Upper lobe of left lung (tissue), 6 donors: ENCODE data around the gene INPP4B. TPM values are rescaled to one million over a fixed set of nuclear protein-coding genes. Genes with fewer than 3 reads are reported as not detected.

Source experiments
- ATAC-seq, 2 donors: fragments of 200-7000 bp; cut with Tn5 transposase; one replicate each; pipeline ENCODE4 v1.9.1; 2022; ENCODE audit warnings: mild to moderate bottlenecking in 2 of 2, moderate library complexity in 2 of 2; ENCODE audit not compliant: low FRiP score in 2 of 2
- DNase-seq, 2 donors: peaks; one replicate each; pipeline ENCODE4 v3.0.0-alpha.2; 2019 to 2020
- H3K27ac ChIP-seq, 4 donors: fragments of 200-600 bp; sonication (generic); one replicate each; pipeline ENCODE4 v1.5.1; 2016 to 2019
- H3K27me3 ChIP-seq, 4 donors: fragments of 200-600 bp; sonication (generic); one replicate each; pipeline ENCODE4 v1.5.1; 2017 to 2019
- H3K36me3 ChIP-seq, 4 donors: fragments of 200-600 bp; sonication (generic); one replicate each; pipeline ENCODE4 v1.5.1; 2016 to 2019
- H3K4me1 ChIP-seq, 4 donors: fragments of 200-600 bp; sonication (generic); one replicate each; pipeline ENCODE4 v1.5.1; 2018 to 2019
- H3K4me3 ChIP-seq, 4 donors: fragments of 200-600 bp; sonication (generic); one replicate each; pipeline ENCODE4 v1.5.1; 2017 to 2019; ENCODE audit warnings: mild to moderate bottlenecking in 2 of 4, moderate library complexity in 1 of 4
- H3K9me3 ChIP-seq, 4 donors: fragments of 200-600 bp; sonication (generic); one replicate each; pipeline ENCODE4 v1.5.1; 2018 to 2019
- EP300 ChIP-seq, 4 donors: sonication (generic); formaldehyde crosslinking; IDR thresholded peaks; one replicate each; pipeline ENCODE4 v1.5.1; 2017; ENCODE audit warnings: antibody characterized with exemption in 4 of 4, control low read depth in 2 of 4
- POLR2A ChIP-seq, 4 donors: fragments of 450-650 bp; IDR thresholded peaks; one replicate each; pipeline ENCODE4 v1.5.1; 2016 to 2017; ENCODE audit warnings: antibody characterized with exemption in 4 of 4, mild to moderate bottlenecking in 2 of 4
- POLR2AphosphoS5 ChIP-seq, 2 donors: sonication (generic); formaldehyde crosslinking; IDR thresholded peaks; one replicate each; pipeline ENCODE4 v1.5.1; 2017; ENCODE audit warnings: antibody characterized with exemption in 2 of 2
- WGBS, 2 donors: methylation state at CpG; one replicate each; pipeline ENCODE4 v1.1.5; 2017 to 2018; 5-methylcytosine and 5-hydroxymethylcytosine counted together
- total RNA-seq, 6 donors: library from RNA; depleted of rRNA in 4 of 6; stranded (reverse); fragments of >200 nt in 4 of 6; gene quantifications; one replicate each; pipeline versions ENCODE4 v1.1.0 to v1.2.1, GENCODE V29; 2016 to 2021
- TF ChIP-seq, protein P1 (sequence below), 6 experiments: fragments of 450-650 bp in 4 of 6; fragments of 200-600 bp in 2 of 6; sonication (generic) in 2 of 6; IDR thresholded peaks; one replicate each; pipeline ENCODE4 v1.5.1; 2016 to 2019; ENCODE audit warnings: antibody characterized with exemption in 6 of 6
- donor health status: DM: no; HTN: no; CAD: no; lungs with moderate emphysema.
- donor health status: DM: no; HTN: yes; CAD: no; lungs with severe emphysema.

INPP4B gene
- total RNA-seq, 6 donors from 2014 or later = 4.7 to 31.4 (median 10.4) TPM

DNA sequence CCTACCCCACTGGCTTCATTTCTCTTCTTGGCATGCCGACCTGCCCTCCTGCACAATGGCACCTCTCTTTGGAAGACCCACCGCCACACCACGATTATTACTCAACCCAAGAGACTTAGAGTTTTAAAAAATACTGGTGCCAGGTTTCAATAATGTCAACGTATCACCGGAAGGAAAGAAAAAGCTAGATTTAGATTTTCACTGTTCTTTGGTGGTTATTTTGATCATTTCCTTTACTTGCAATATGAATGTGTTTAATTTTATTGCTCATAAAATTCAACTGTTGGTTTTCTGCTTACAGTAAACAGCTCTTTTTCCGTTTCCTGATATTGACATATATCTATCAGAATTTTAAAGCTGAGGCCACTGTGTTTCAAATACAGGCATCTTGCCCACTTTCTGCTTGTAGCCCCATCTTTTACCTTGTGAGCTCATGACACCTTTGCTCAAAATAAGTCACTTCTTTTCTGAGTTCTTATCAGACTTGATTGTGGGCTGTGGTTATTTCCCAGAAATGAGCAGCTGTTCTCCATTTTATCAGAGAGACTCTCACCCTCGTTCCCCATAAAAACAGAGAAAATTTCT is 439.1 kb downstream of the INPP4B start:
- ATAC-seq = no peak
- WGBS, 2 donors = 72 to 74% methylated on average over 7 of the region's 7 CpGs
- DNase-seq = no peak
- Histone ChIP-seq H3K9me3 (no peaks in the 10 kb centered on the region), H3K4me3 (no peak overlapping the region), H3K27ac (no peak overlapping the region), H3K36me3 (no peaks in the 10 kb centered on the region), H3K4me1 (peaks cover 7 to 28% (median 10%) of the 10 kb centered on the region in 4 donors), H3K27me3 (no peaks in the 10 kb centered on the region)
- TF ChIP-seq EP300 (IDR thresholded peaks at IDR 0.05) = no peak
- TF ChIP-seq, protein P1, sequence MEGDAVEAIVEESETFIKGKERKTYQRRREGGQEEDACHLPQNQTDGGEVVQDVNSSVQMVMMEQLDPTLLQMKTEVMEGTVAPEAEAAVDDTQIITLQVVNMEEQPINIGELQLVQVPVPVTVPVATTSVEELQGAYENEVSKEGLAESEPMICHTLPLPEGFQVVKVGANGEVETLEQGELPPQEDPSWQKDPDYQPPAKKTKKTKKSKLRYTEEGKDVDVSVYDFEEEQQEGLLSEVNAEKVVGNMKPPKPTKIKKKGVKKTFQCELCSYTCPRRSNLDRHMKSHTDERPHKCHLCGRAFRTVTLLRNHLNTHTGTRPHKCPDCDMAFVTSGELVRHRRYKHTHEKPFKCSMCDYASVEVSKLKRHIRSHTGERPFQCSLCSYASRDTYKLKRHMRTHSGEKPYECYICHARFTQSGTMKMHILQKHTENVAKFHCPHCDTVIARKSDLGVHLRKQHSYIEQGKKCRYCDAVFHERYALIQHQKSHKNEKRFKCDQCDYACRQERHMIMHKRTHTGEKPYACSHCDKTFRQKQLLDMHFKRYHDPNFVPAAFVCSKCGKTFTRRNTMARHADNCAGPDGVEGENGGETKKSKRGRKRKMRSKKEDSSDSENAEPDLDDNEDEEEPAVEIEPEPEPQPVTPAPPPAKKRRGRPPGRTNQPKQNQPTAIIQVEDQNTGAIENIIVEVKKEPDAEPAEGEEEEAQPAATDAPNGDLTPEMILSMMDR (IDR thresholded peaks at IDR 0.05) = no peak
- TF ChIP-seq POLR2A (IDR thresholded peaks at IDR 0.05) = no peak
- TF ChIP-seq POLR2AphosphoS5 (IDR thresholded peaks at IDR 0.05) = no peak

DNA sequence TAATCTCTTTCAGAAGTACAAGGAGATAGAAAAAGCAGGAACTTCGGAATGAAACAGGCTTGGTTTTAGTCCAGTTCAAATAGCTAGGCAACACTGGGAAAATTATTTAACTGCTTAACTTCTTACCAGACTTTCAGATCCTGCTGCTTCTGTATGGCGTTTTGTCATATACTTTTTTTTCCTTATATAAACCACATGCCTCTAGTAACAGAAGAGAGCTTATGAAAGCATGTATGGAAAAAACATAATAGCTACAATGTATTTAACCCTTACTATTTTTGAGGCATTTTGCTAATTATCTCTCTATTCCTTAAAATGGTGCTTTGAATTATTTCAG is 439.6 kb downstream of the INPP4B start:
- Histone ChIP-seq H3K4me1 (peaks cover 7 to 28% (median 10%) of the 10 kb centered on the region in 4 donors), H3K27me3 (no peaks in the 10 kb centered on the region), H3K9me3 (no peaks in the 10 kb centered on the region), H3K27ac (peak overlapping the region in 2 of 4 donors; percentile 70), H3K4me3 (no peak overlapping the region), H3K36me3 (no peaks in the 10 kb centered on the region)
- no peak for TF ChIP-seq POLR2A (IDR thresholded peaks at IDR 0.05)
- no peak for TF ChIP-seq POLR2AphosphoS5 (IDR thresholded peaks at IDR 0.05)
- TF ChIP-seq, protein P1 (IDR thresholded peaks at IDR 0.05) = no peak
- TF ChIP-seq EP300 (IDR thresholded peaks at IDR 0.05) = no peak
- WGBS, 2 donors = 42 to 62% methylated on average over 2 of the region's 2 CpGs
- ATAC-seq (no peak), DNase-seq (no peak)

DNA sequence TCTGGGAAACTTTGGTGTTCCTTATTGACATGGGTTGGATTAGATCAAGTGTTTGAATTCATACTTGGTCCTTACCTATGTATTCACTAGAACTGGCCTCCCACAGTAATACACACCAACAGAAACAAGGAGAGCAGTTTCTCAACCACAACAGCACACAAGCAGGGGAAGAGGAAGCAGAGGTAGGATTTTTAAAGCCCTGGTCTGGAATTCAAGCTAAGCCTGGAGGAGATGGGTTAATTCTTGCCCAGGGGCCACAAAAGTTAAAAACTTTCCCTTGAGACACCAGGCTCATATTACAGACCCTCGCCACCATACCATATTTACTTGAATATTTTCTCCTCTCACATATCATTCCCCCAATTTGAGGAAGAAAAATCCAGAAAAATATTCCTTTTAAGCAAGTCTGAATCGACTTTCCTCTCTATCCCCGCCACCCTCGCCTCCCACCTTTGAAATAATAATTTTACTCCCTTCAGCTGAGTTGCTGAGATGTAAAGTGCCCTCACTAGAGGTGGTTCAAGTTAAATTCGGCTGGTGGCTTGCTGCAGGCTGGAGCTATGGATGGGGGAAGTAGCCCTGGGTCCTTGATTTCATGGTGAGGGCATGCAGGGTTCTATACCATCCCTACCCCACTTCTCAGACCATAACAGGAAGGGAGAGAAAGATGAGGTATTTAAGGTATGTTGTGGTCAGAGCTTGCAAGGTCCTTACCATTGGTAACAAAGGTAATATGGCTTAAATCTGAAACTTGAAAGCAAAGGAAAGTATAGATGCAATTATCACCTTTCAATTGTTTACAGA is 440.2 kb downstream of the INPP4B start:
- ATAC-seq (peak; percentile 27 to 66), DNase-seq (no peak)
- 66 to 70% methylated on average over 5 of the region's 5 CpGs for WGBS, 2 donors
- Histone ChIP-seq H3K4me3 (peak overlapping the region in 3 of 4 donors; percentile 37 to 52 (median 51)), H3K36me3 (no peaks in the 10 kb centered on the region), H3K27ac (peak overlapping the region; percentile 46 to 70 (median 66)), H3K9me3 (no peaks in the 10 kb centered on the region), H3K27me3 (no peaks in the 10 kb centered on the region), H3K4me1 (peaks cover 7 to 28% (median 10%) of the 10 kb centered on the region in 4 donors)
- TF ChIP-seq POLR2A (IDR thresholded peaks at IDR 0.05) = no peak
- no peak for TF ChIP-seq EP300 (IDR thresholded peaks at IDR 0.05)
- TF ChIP-seq, protein P1 (IDR thresholded peaks at IDR 0.05) = no peak
- no peak for TF ChIP-seq POLR2AphosphoS5 (IDR thresholded peaks at IDR 0.05)

DNA sequence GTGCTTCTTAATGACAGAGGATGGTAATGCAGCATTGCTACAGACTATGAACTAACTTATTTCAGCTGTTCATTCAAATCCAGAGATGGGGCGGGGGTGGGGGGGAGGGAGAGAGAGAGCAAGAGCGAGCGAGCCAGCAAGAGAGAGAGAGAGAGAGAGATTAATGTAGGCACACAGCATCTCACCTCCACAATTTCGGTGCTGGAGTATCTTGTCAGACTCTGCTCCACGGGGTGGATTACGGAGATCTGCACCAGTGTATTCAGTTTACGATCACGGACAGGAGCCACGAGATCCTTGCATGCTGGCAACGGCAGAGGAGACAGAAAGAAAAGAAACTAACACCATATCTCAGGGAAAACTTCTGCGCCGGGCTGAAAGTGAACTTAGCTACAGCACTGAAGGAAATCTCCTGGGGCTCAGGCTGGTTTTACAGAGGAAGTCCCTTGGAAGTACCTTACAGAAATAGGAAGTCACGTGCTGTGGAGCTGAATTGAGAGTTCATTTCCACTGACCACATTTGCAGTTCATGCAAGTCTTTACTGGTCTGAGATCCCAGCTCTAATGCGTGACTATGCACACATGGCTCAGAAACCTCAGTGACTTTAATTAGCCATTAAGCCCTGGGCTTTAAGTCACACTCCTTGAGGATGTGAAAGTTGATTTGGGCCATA is 440.9 kb downstream of the INPP4B start:
- DNase-seq (peak in 1 of 2 donors; percentile 47), ATAC-seq (peak; percentile 66 to 82)
- TF ChIP-seq POLR2A (IDR thresholded peaks at IDR 0.05) (no peak), POLR2AphosphoS5 (IDR thresholded peaks at IDR 0.05) (no peak), EP300 (IDR thresholded peaks at IDR 0.05) (no peak)
- Histone ChIP-seq H3K27me3 (no peaks in the 10 kb centered on the region), H3K9me3 (no peaks in the 10 kb centered on the region), H3K4me3 (peak overlapping the region; percentile 28 to 52 (median 44)), H3K27ac (peak overlapping the region; percentile 46 to 70 (median 66)), H3K4me1 (peaks cover 7 to 28% (median 10%) of the 10 kb centered on the region in 4 donors), H3K36me3 (no peaks in the 10 kb centered on the region)
- WGBS, 2 donors = 0 to 6% methylated on average over 14 of the region's 14 CpGs

DNA sequence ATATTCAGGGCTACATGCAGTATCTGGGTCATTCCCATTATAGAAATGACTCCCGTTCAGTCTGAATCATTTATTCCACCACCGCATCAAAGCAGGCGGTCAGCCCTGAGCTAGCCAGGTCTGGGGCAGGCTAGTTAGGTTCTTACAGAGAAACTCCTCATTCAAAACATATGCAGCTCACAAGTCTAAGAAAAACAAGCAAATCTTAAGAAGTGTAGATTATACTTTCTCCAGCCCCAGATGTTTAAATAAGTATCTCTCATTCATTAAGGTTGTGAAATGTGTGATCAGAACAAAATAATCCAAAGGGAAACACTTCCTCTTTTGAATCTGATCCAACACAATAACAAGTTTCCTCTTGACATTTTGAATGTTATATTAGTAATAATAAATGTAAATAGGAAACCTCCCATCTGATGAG is 441.9 kb downstream of the INPP4B start:
- H3K9me3 ChIP-seq = no peaks in the 10 kb centered on the region
- 48 to 54% methylated on average over 3 of the region's 3 CpGs for WGBS, 2 donors
- H3K4me1 ChIP-seq = peaks cover 7 to 28% (median 10%) of the 10 kb centered on the region in 4 donors
- TF ChIP-seq POLR2AphosphoS5 (IDR thresholded peaks at IDR 0.05) (no peak), POLR2A (IDR thresholded peaks at IDR 0.05) (no peak), EP300 (IDR thresholded peaks at IDR 0.05) (no peak)
- TF ChIP-seq, protein P1 (IDR thresholded peaks at IDR 0.05) = no peak
- ATAC-seq (no peak), DNase-seq (no peak)
- H3K36me3 ChIP-seq = no peaks in the 10 kb centered on the region
- H3K4me3 ChIP-seq = peak overlapping the region in 1 of 4 donors; percentile 52
- peak overlapping the region in 2 of 4 donors; percentile 43 to 70 for H3K27ac ChIP-seq
- H3K27me3 ChIP-seq = no peaks in the 10 kb centered on the region
